Activated B cell treated with CpG ODN at 0.5 μM for 24 hours (primary cell): ENCODE results near the gene DDX50. TPM values are rescaled to one million over a fixed set of nuclear protein-coding genes. Genes with fewer than 3 reads are reported as not detected.

ENCODE experiments used
- ATAC-seq: fragments of 200-7000 bp; cut with Tn5 transposase; one replicate; pipeline ENCODE4 v1.10.0; 2021; ENCODE audit warnings: low read depth, mild to moderate bottlenecking, moderate library complexity
- CTCF ChIA-PET: fragments of 350-600 bp; sonication (Branson Sonifier 250); formaldehyde crosslinking; loops from one replicate; lab custom pipeline; 2021; ENCODE audit warnings: antibody characterized with exemption; lab: Charles Lee
- POLR2A ChIA-PET: fragments of 350-600 bp; sonication (Branson Sonifier 250); formaldehyde crosslinking; loops from one replicate; lab custom pipeline; 2021; ENCODE audit warnings: antibody characterized with exemption; lab: Charles Lee
- DNase-seq: peaks from one replicate; pipeline ENCODE4 v3.0.0; 2022
- H3K27ac Mint-ChIP-seq: one replicate; pipeline ENCODE4 v1.8.0; 2020; ENCODE audit warnings: mixed read lengths
- H3K27me3 Mint-ChIP-seq: one replicate; pipeline ENCODE4 v1.8.0; 2021; ENCODE audit warnings: mixed read lengths
- H3K36me3 Mint-ChIP-seq: one replicate; pipeline ENCODE4 v1.8.0; 2021; ENCODE audit warnings: low read depth, mixed read lengths
- H3K4me1 Mint-ChIP-seq: one replicate; pipeline ENCODE4 v1.8.0; 2021; ENCODE audit warnings: mixed read lengths
- H3K4me3 Mint-ChIP-seq: one replicate; pipeline ENCODE4 v1.8.0; 2020; ENCODE audit warnings: mild to moderate bottlenecking, mixed read lengths
- H3K9me3 Mint-ChIP-seq: one replicate; pipeline ENCODE4 v1.8.0; 2020; ENCODE audit warnings: mixed read lengths
- intact Hi-C: fragments of 100-400 bp; cut with micrococcal nuclease; formaldehyde crosslinking; loops from one replicate; pipeline ENCODE4 v1.15.1; 2024
- total RNA-seq: library from RNA; stranded (reverse); gene quantifications from 2 replicates; pipeline ENCODE4 v1.2.3, GENCODE V29; 2022
- TF ChIP-seq, protein P1 (sequence below): fragments of 200-600 bp; IDR thresholded peaks from one replicate; pipeline ENCODE4 v1.8.0; 2022; ENCODE audit warnings: antibody characterized with exemption, mild to moderate bottlenecking

The DDX50 gene
- total RNA-seq, 1 donor from 2014 or later, result 41.7 TPM

DNA sequence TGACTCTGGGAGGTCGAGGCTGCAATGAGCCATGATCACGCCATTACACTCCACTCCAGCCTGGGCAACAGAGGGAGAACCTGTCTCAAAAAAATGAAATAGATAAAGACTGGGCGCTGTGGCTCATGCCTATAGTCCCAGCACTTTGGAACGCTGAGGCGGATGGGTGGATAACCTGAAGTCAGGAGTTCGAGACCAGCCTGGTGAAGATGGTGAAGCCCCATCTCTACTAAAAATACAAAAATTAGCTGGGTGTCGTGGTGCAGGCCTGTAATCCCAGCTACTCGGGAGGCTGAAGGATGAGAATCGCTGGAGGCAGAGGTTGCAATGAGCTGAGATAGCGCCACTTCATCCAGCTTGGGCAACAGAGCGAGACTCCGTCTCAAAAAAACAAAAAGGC, 53.8 kb downstream of the DDX50 start:
- POLR2A ChIA-PET, result interaction anchor here (1.0 to 2.5 kb wide), 3 partner anchors 54 to 139 kb away, joined by 3 to 29 read pairs (median 19); partner anchors contain the start of genes DDX50 and SRGN
- Mint-ChIP-seq H3K4me1 (peaks cover 38% of the 10 kb centered on the region), H3K4me3 (peak overlapping the region; percentile 38), H3K9me3 (no peaks in the 10 kb centered on the region), H3K27ac (peak overlapping the region; percentile 24), H3K36me3 (peaks cover 38% of the 10 kb centered on the region), H3K27me3 (no peaks in the 10 kb centered on the region)
- DNase-seq, result no peak
- ATAC-seq, result no peak
- intact Hi-C loops, result no loop called here
- TF ChIP-seq, protein P1, sequence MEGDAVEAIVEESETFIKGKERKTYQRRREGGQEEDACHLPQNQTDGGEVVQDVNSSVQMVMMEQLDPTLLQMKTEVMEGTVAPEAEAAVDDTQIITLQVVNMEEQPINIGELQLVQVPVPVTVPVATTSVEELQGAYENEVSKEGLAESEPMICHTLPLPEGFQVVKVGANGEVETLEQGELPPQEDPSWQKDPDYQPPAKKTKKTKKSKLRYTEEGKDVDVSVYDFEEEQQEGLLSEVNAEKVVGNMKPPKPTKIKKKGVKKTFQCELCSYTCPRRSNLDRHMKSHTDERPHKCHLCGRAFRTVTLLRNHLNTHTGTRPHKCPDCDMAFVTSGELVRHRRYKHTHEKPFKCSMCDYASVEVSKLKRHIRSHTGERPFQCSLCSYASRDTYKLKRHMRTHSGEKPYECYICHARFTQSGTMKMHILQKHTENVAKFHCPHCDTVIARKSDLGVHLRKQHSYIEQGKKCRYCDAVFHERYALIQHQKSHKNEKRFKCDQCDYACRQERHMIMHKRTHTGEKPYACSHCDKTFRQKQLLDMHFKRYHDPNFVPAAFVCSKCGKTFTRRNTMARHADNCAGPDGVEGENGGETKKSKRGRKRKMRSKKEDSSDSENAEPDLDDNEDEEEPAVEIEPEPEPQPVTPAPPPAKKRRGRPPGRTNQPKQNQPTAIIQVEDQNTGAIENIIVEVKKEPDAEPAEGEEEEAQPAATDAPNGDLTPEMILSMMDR, result no peak
- CTCF ChIA-PET, result interaction anchor here (1.4 to 4.0 kb wide), 2 partner anchors 15 to 139 kb away, joined by 3 to 24 read pairs; no protein-coding TSS in a partner anchor

DNA sequence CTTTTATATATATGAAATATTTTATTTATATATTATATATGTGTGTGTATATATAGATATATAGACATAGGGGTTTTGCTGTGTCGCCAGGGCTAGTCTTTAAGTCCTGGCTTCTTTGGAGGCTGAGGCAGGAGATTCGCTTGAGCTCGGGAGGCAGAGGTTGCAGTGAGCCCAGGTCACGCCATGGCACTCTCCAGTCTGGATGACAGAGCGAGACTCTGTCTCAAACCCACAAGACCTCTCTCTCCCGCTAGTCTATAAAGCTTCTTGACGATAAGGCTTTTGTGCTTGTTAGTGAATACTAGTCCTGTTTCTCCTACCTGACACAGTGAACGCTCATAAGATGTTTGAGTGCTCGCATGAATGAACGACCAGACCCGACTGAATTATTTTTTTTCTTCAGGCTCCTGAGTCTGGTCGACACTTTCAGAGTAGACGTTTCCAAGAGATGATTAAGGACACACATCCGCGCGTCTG, 54.3 kb downstream of the DDX50 start:
- no peaks in the 10 kb centered on the region for H3K9me3 Mint-ChIP-seq
- peak overlapping the region; percentile 100 for H3K27ac Mint-ChIP-seq
- H3K4me3 Mint-ChIP-seq, result peak overlapping the region; percentile 100
- H3K36me3 Mint-ChIP-seq, result peaks cover 41% of the 10 kb centered on the region
- DNase-seq (no peak), ATAC-seq (peak; percentile 7)
- H3K4me1 Mint-ChIP-seq, result peaks cover 41% of the 10 kb centered on the region
- CTCF ChIA-PET, result interaction anchor here (1.1 to 4.0 kb wide), 3 partner anchors 16 to 139 kb away, joined by 3 to 24 read pairs (median 3); no protein-coding TSS in a partner anchor
- H3K27me3 Mint-ChIP-seq, result no peaks in the 10 kb centered on the region
- TF ChIP-seq, protein P1, result no peak
- POLR2A ChIA-PET, result interaction anchor here (0.6 to 2.8 kb wide), 17 partner anchors 12 to 544 kb away, joined by 3 to 29 read pairs (median 4); partner anchors contain the start of genes DDX50, KIFBP, SRGN and SUPV3L1
- intact Hi-C loops, result no loop called here

DNA sequence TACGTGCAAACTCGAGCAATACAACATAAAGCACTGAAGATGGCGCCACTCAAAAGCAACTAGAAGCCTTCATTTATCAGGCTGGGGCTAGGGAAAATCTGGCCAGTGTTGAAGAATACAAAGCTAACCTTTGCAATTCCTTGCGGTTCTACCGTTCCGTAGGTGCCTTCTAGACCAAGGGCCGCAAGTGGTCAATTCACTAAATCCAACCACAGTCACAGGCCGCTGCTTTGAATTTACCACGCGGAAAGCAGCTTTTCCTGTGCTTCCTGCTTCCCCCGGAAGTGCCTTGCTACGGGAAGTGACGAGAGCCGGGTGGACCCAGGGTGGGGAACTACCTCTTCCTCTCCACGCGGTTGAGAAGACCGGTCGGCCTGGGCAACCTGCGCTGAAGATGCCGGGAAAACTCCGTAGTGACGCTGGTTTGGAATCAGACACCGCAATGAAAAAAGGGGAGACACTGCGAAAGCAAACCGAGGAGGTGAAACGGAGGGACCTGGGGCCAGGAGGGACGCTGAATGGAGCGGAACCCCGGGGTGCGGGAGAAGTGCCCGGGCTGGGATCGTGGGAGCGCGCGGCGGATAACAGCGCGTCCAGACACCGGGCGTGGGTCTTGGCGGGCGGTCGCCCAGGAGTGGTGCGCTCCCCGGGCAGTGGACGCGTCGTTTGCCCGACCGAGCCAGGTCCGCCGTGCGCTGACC, 54.9 kb downstream of the DDX50 start, which contains the start of gene DDX21:
DDX21 (plus strand) TSS at position 339 of the 701 bp plus-strand sequence; CDS start at position 395, 56 bp downstream.
- TF ChIP-seq, protein P1, result no peak
- CTCF ChIA-PET, result interaction anchor here (0.5 to 4.0 kb wide), 5 partner anchors 16 to 266 kb away, joined by 3 to 24 read pairs (median 3); no protein-coding TSS in a partner anchor

DNA sequence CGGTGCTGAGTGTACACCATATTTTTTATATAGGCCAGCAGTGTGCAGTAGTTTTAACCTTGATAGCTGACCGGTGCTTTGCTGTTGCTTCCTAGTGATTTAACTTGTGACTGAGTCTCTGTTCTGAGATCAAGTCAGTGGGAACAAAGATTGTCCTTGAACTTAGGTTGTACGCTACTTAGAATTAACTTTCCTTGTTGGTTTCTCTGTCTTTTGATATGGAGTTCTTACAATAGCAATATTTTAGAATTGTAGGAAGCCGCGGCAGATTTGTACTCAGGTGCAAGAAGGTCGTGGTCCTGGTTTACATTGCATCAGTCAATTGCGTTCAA, 56.1 kb downstream of the DDX50 start:
- H3K4me1 Mint-ChIP-seq, result peaks cover 48% of the 10 kb centered on the region
- no peak for DNase-seq
- POLR2A ChIA-PET, result interaction anchor here (1.0 to 2.8 kb wide), 9 partner anchors 10 to 451 kb away, joined by 3 to 29 read pairs (median 9); partner anchors contain the start of genes CCAR1, DDX50, SRGN and SUPV3L1

More for the DNA sequence above, 54.9 kb downstream of the DDX50 start, which contains the start of gene DDX21:
- H3K4me1 Mint-ChIP-seq, result peaks cover 41% of the 10 kb centered on the region
- POLR2A ChIA-PET, result interaction anchor here (0.5 to 2.8 kb wide), 21 partner anchors 12 to 1191 kb away, joined by 3 to 29 read pairs (median 4); partner anchors contain the start of genes CCAR1, DDX50, KIFBP and SRGN
- peaks cover 45% of the 10 kb centered on the region for H3K36me3 Mint-ChIP-seq
- peak; percentile 79 for DNase-seq
- no peaks in the 10 kb centered on the region for H3K27me3 Mint-ChIP-seq
- H3K27ac Mint-ChIP-seq, result peak within 1 kb of the TSS; percentile 100
- peak within 1 kb of the TSS; percentile 100 for H3K4me3 Mint-ChIP-seq
- H3K9me3 Mint-ChIP-seq, result no peaks in the 10 kb centered on the region
- intact Hi-C loops, result loop anchor here (1.0 to 2.0 kb wide), 9 partner anchors 17 to 881 kb away; partner anchors contain the start of genes CCAR1, DDX50, HERC4 and HNRNPH3
- peak; percentile 82 for ATAC-seq

More for the DNA sequence above, 56.1 kb downstream of the DDX50 start:
- Mint-ChIP-seq H3K9me3 (no peaks in the 10 kb centered on the region), H3K36me3 (peaks cover 55% of the 10 kb centered on the region), H3K27ac (peak overlapping the region; percentile 100), H3K4me3 (peak overlapping the region; percentile 100), H3K27me3 (no peaks in the 10 kb centered on the region)
- CTCF ChIA-PET, result no interaction called here
- TF ChIP-seq, protein P1, result no peak
- no peak for ATAC-seq
- intact Hi-C loops, result loop anchor here (1.0 to 2.0 kb wide), 6 partner anchors 18 to 882 kb away; partner anchors contain the start of genes CCAR1, HERC4, KIFBP and SRGN
